Stomach (tissue), 9 donors: ENCODE measurements around the gene BAIAP2L2. TPM values are rescaled to one million over a fixed set of nuclear protein-coding genes. Genes with fewer than 3 reads are reported as not detected.
A peak's percentile ranks its signal among the peaks of the same experiment; 100 is the strongest.

ENCODE experiments used
- DNase-seq, 2 donors: peaks; one replicate each; pipeline versions ENCODE4 v3.0.0 to v3.0.0-alpha.2; 2013 to 2019
- H3K27ac ChIP-seq, 5 donors: fragments of 200-600 bp in 4 of 5; sonication (generic) in 4 of 5; one replicate each; pipeline ENCODE4 v1.5.1; 2013 to 2019; ENCODE audit warnings: mild to moderate bottlenecking in 1 of 5, moderate library complexity in 1 of 5
- H3K27me3 ChIP-seq, 3 donors: fragments of 200-600 bp; sonication (generic); one replicate each; pipeline ENCODE4 v1.5.1; 2017 to 2019; ENCODE audit warnings: mixed run types in 1 of 3
- H3K36me3 ChIP-seq, 4 donors: fragments of 200-600 bp; sonication (generic); 1 replicate in 3 of 4; 2 replicates in 1 of 4; pipeline ENCODE4 v1.5.1; 2016 to 2019
- H3K4me1 ChIP-seq, 4 donors: fragments of 200-600 bp; sonication (generic); one replicate each; pipeline ENCODE4 v1.5.1; 2016 to 2019
- H3K4me3 ChIP-seq, 4 donors: fragments of 200-600 bp; sonication (generic) in 3 of 4; one replicate each; pipeline ENCODE4 v1.5.1; 2016 to 2019; ENCODE audit warnings: mild to moderate bottlenecking in 1 of 4
- H3K9me3 ChIP-seq, 4 donors: fragments of 200-600 bp; sonication (generic); one replicate each; pipeline ENCODE4 v1.5.1; 2016 to 2019
- EP300 ChIP-seq: sonication (generic); formaldehyde crosslinking; IDR thresholded peaks from one replicate; pipeline ENCODE4 v1.6.1; 2017; ENCODE audit warnings: antibody characterized with exemption
- POLR2A ChIP-seq, 4 donors: fragments of 450-650 bp; IDR thresholded peaks; one replicate each; pipeline ENCODE4 v1.6.1; 2016; ENCODE audit warnings: antibody characterized with exemption in 4 of 4, control low read depth in 2 of 4, mild to moderate bottlenecking in 1 of 4, moderate library complexity in 1 of 4
- POLR2AphosphoS5 ChIP-seq, 3 donors: sonication (generic); formaldehyde crosslinking; IDR thresholded peaks; one replicate each; pipeline ENCODE4 v1.6.1; 2016; ENCODE audit warnings: antibody characterized with exemption in 3 of 3
- WGBS, 5 donors: extraction: QIAGEN DNeasy Blood & Tissue Kit in 3 of 5; methylation state at CpG; one replicate each; pipeline versions ENCODE4 v1.1.5 to v1.1.7; 2013 to 2018; 5-methylcytosine and 5-hydroxymethylcytosine counted together
- intact Hi-C: fragments of 100-400 bp; cut with DNase I; formaldehyde crosslinking; loops from one replicate; pipeline ENCODE4 v1.15.1; 2023; ENCODE audit warnings: low total_unique reads
- polyA plus RNA-seq, 3 donors: library from polyadenylated mRNA; stranded (reverse); fragments of 200-250 nt; gene quantifications; one replicate each; pipeline ENCODE4 v1.2.3, GENCODE V29; 2013
- total RNA-seq, 5 donors: library from RNA; depleted of rRNA; stranded (reverse); fragments of >200 nt; gene quantifications; one replicate each; pipeline versions ENCODE4 v1.1.0 to v1.2.3, GENCODE V29; 2014 to 2016
- TF ChIP-seq, protein P1 (sequence below), 7 experiments: fragments of 450-650 bp in 4 of 7; fragments of 200-600 bp in 3 of 7; sonication (generic) in 3 of 7; IDR thresholded peaks; one replicate each; pipeline ENCODE4 v1.5.1; 2016 to 2019; ENCODE audit warnings: antibody characterized with exemption in 7 of 7, control low read depth in 2 of 7, mild to moderate bottlenecking in 1 of 7
- donor health status: healthy with polysubstance abuse.
- donor health status: Bipolar disorder and iron deficiency.
- donor health status: healthy.

Gene BAIAP2L2
- total and polyA plus RNA-seq, 8 donors, result 1.2 to 397 (median 5.4) TPM

DNA sequence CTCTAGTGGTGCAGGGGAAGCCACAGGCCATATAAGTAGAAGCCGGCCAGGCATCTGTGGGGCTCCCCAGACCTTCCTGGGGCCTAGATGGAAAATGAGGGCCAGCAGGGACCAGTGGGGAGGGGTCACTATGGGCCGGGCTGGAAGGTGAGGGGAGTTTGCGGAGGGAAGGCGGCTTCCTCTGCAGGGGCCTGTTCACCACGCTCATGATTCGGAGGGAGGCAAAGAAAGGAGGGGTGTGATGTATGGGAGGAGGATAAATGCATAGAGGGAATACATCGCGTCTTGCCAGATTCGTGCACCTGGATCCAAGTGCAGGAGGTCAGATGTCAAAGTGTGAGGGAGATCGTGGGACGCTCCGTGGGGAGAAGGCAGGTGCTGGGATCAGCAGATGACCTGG, 33.4 kb downstream of the BAIAP2L2 start:
- TF ChIP-seq, protein P1, sequence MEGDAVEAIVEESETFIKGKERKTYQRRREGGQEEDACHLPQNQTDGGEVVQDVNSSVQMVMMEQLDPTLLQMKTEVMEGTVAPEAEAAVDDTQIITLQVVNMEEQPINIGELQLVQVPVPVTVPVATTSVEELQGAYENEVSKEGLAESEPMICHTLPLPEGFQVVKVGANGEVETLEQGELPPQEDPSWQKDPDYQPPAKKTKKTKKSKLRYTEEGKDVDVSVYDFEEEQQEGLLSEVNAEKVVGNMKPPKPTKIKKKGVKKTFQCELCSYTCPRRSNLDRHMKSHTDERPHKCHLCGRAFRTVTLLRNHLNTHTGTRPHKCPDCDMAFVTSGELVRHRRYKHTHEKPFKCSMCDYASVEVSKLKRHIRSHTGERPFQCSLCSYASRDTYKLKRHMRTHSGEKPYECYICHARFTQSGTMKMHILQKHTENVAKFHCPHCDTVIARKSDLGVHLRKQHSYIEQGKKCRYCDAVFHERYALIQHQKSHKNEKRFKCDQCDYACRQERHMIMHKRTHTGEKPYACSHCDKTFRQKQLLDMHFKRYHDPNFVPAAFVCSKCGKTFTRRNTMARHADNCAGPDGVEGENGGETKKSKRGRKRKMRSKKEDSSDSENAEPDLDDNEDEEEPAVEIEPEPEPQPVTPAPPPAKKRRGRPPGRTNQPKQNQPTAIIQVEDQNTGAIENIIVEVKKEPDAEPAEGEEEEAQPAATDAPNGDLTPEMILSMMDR (IDR thresholded peaks at IDR 0.05), result no peak
- TF ChIP-seq POLR2AphosphoS5 (IDR thresholded peaks at IDR 0.05), result no peak
- intact Hi-C loops, result no loop called here
- no peaks in the 10 kb centered on the region for H3K9me3 ChIP-seq
- 72 to 82% (median 75%) methylated on average over 12 of the region's 12 CpGs for WGBS, 5 donors
- H3K4me3 ChIP-seq, result no peak overlapping the region
- peaks cover 13 to 44% (median 43%) of the 10 kb centered on the region in 4 donors for H3K36me3 ChIP-seq
- H3K27me3 ChIP-seq, result peaks cover 0 to 21% (median 14%) of the 10 kb centered on the region in 3 donors
- DNase-seq, result no peak
- no peak overlapping the region for H3K27ac ChIP-seq
- H3K4me1 ChIP-seq, result peaks cover 16 to 19% (median 18%) of the 10 kb centered on the region in 4 donors

DNA sequence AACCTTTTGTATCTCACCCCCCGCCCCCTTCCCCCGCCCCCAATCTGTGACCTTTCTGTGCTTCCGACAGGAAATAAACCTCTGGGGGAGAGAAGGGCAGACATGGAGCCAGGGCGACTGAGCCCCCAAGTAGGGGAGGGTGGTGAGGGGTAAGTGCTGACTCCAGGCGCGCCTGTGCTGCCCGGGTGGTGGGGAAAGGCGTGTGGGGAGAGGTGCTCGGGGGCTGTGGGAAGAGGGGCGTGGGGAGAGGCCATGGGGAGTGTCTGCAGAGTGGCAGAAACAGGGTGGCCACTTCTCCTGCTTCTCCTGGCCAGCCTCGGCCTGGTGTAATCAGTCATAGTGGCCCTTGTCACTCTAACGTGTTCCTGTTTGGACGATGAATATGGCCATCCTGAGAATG, 34.5 kb downstream of the BAIAP2L2 start:
- 83 to 89% (median 88%) methylated on average over 12 to 13 of the region's 13 CpGs for WGBS, 5 donors
- no peak overlapping the region for H3K27ac ChIP-seq
- peaks cover 0 to 10% (median 4%) of the 10 kb centered on the region in 3 donors for H3K27me3 ChIP-seq
- no peak for DNase-seq
- H3K4me1 ChIP-seq, result peaks cover 5 to 8% (median 6%) of the 10 kb centered on the region in 4 donors
- H3K36me3 ChIP-seq, result peaks cover 19 to 56% (median 54%) of the 10 kb centered on the region in 4 donors
- intact Hi-C loops, result no loop called here
- H3K9me3 ChIP-seq, result no peaks in the 10 kb centered on the region
- H3K4me3 ChIP-seq, result no peak overlapping the region
- no peak for TF ChIP-seq EP300

DNA sequence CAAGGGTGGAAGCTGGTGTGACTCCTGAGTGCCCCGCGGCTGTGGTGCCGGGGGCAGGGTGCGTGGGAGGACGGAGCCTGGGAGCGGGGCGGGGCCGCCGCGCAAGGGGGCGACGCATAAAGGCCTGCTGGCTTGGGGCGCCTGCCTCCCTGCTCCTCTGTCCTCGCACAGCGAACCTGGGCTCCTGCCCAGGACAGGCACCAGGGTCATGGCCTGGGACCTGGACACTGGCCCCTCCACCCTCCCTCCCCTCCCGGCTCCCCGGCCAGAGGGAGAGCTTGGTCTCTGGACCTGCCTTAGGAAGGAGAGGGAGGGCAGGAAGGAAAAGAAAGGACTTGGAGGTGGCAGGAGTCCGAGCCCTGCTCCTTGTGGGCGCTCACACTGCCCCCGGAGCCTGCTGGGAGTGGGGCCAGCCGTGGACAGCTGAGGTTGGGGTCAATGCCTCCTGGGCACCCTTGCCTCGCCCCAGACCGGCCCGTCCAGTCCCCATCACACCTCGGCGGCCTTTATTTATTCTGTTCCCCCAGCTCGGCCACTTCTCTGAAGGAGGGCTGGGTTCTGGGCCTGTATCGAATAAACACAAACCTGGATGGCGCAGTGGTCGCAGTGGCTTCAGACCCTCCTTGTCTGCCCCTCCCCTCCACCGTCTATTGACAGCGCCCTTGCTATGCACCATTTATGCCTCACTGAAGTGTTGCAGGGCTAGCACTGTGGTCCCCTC, 35.2 kb downstream of the BAIAP2L2 start:
- 87 to 92% (median 88%) methylated on average over 25 to 32 of the region's 32 CpGs for WGBS, 5 donors
- H3K36me3 ChIP-seq, result peaks cover 19 to 62% (median 61%) of the 10 kb centered on the region in 4 donors
- no peak for DNase-seq

DNA sequence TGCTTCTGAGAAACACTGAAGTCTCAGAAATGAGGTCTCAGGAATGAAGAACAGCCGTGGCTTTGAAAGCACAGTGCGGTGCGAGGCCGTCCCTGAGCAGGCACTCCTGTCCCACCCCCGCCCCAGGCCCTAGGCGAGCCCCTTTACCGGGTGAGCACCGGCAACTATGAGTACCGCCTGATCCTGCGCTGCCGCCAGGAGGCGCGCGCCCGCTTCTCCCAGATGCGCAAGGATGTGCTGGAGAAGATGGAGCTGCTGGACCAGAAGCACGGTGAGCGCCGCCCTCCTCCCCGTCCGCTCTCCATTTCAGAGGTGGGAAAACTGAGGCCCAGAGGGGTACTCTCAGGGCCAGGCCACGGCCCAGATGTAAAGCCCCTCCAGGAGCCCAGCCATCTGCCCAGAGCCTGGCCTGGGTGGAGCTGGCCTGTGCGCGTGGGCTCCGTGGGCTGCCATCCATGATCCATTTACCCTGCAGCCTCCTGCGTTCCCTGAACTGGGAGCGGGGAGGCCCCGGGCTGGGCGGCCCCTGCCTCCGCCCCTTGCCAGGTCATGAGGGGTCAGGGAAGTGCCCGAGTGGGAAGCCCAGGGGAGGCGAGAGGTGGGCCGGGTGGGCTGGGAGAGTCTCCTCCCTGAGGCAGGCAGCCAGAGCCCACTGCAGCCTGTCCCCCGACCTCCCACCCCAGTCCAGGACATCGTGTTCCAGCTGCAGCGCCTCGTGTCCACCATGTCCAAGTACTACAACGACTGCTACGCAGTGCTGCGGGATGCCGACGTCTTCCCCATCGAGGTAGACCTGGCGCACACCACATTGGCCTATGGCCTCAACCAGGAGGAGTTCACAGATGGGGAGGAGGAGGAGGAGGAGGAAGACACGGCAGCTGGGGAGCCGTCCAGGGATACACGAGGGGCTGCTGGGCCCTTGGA, 36.0 kb downstream of the BAIAP2L2 start:
- Histone ChIP-seq H3K9me3 (no peaks in the 10 kb centered on the region), H3K4me1 (peaks cover 0 to 8% (median 3%) of the 10 kb centered on the region in 4 donors), H3K27me3 (no peaks in the 10 kb centered on the region), H3K27ac (no peak overlapping the region), H3K36me3 (peaks cover 19 to 71% (median 69%) of the 10 kb centered on the region in 4 donors), H3K4me3 (no peak overlapping the region)
- WGBS, 5 donors, result 80 to 93% (median 88%) methylated on average over 21 to 47 of the region's 47 CpGs
- peak in 1 of 2 donors; percentile 72 for DNase-seq
- TF ChIP-seq EP300 (no peak), POLR2AphosphoS5 (IDR thresholded peaks at IDR 0.05) (no peak), POLR2A (IDR thresholded peaks at IDR 0.05) (no peak)
- TF ChIP-seq, protein P1 (IDR thresholded peaks at IDR 0.05), result no peak
- intact Hi-C loops, result no loop called here

More for the DNA sequence above, 35.2 kb downstream of the BAIAP2L2 start:
- Histone ChIP-seq H3K4me3 (no peak overlapping the region), H3K9me3 (no peaks in the 10 kb centered on the region), H3K27me3 (peaks cover 0 to 3% (median 0%) of the 10 kb centered on the region in 3 donors), H3K27ac (no peak overlapping the region), H3K4me1 (peaks cover 0 to 3% (median 0%) of the 10 kb centered on the region in 4 donors)
- TF ChIP-seq, protein P1 (IDR thresholded peaks at IDR 0.05), result no peak
- TF ChIP-seq EP300, result no peak
- no peak for TF ChIP-seq POLR2A (IDR thresholded peaks at IDR 0.05)
- no peak for TF ChIP-seq POLR2AphosphoS5 (IDR thresholded peaks at IDR 0.05)
- intact Hi-C loops, result no loop called here
